GM23248 (cell line): Measurements from ENCODE around the gene ZNF503.

Source experiments
- EZH2 ChIP-seq: fragments of 200-600 bp; sonication (generic); IDR thresholded peaks from 2 replicates; pipeline ENCODE4 v1.6.1; 2018; ENCODE audit warnings: antibody characterized with exemption, mild to moderate bottlenecking; ENCODE audit not compliant: insufficient read depth, poor library complexity, severe bottlenecking
- EZH2phosphoT487 ChIP-seq: fragments of 200-600 bp; sonication (generic); IDR thresholded peaks from 2 replicates; pipeline ENCODE4 v1.6.1; 2018; ENCODE audit warnings: antibody characterized with exemption, moderate library complexity, mild to moderate bottlenecking, low read depth; ENCODE audit not compliant: insufficient read depth

- no peak for TF ChIP-seq EZH2
- no peak; the same call in 1 of the 2 replicates for TF ChIP-seq EZH2phosphoT487
Measured at GRCh38 chr10:75397496-75398199, 3.9 kb downstream of the ZNF503 start.
